ENCODE data around the gene SRCIN1. TPM values are rescaled to one million over a fixed set of nuclear protein-coding genes. Genes with fewer than 3 reads are reported as not detected.

SRCIN1 gene
- total and polyA plus RNA-seq, 9 donors: 0.75 to 1.9 (median 1.3) TPM

DNA sequence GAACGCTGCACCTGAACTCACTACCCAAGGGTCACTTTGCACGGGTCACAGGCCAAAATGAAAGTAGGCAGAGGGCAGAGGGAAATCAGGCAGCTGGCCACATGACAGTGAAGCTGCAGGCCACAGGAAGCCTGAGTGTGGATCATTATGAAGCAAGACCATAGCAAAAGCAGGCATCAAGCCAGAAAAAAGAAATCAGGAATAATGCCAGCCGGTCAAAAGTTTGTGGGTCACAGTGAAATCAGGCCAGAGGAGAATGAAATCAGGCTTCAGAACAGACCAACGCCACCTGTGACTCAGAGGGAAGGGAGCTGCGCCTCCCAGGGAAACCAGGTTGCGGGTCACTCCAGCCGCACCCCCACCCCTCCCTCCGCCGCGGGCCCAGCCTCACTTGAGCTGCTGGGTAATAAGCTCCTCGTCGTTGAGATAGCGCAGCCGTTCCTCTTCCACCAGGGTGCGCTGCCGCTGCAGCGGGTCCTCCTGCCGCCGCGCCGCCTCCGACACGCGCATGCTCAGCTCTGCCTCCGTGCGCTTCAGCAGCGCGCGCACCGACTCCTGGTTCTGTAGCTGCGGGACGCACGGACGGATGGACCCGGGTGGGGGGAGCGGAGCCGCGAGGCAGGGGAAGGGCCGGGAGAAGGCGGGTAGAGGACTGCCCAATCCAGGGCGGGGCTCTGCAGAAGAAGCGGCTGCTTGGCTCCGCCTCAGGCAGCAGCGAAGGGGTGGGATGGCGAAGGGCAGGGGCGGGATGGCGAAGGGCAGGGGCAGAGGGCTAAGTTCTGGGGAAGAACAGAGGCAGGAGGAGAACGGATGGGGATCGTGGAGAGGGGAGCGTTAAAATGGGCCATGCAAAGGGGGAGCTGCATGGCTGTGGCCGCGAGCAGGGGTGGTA, 47.7 kb downstream of the SRCIN1 start:
- DNase-seq: peak; percentile 92
- no peaks in the 10 kb centered on the region for H3K36me3 ChIP-seq (ENCODE audit: control insufficient read depth, insufficient read depth, low read length)
- WGBS (ENCODE audit: insufficient coverage): 4% methylated on average over 48 of the region's 52 CpGs
- peak overlapping the region; percentile 32 for H3K4me3 ChIP-seq (ENCODE audit: low read length)
- peaks cover 63% of the 10 kb centered on the region for H3K27me3 ChIP-seq (ENCODE audit: control insufficient read depth, insufficient read depth, low read length)
- no peaks in the 10 kb centered on the region for H3K9me3 ChIP-seq (replicated peaks; ENCODE audit: control insufficient read depth, low read depth, low read length)
- H3K4me1 ChIP-seq (ENCODE audit: control insufficient read depth, insufficient read depth, low read length): peaks cover 22% of the 10 kb centered on the region
- H3K27ac ChIP-seq (ENCODE audit: low read length): no peak overlapping the region

DNA sequence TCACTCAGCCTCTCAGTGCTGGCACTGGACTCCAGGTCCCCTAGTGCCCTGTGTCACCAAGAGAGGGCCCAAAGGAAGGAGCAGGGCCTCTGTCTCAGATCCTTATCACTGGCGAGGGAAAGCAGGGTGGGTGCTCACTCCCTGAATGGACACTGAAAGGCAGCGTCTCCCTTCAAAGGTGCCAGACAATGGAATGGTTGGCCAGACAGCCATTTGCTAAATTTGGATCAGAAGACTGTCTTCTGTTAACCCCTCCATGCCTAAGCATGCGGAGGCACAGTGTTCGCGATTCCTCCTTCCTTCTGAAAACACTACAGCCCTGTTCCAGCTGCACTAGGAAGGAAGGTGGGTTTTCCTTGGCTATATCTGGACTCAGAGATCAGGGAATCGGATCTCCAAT, 48.4 kb downstream of the SRCIN1 start:
- Histone ChIP-seq H3K27ac (ENCODE audit: low read length) (no peak overlapping the region), H3K36me3 (ENCODE audit: control insufficient read depth, insufficient read depth, low read length) (no peaks in the 10 kb centered on the region), H3K27me3 (ENCODE audit: control insufficient read depth, insufficient read depth, low read length) (peaks cover 61% of the 10 kb centered on the region)

DNA sequence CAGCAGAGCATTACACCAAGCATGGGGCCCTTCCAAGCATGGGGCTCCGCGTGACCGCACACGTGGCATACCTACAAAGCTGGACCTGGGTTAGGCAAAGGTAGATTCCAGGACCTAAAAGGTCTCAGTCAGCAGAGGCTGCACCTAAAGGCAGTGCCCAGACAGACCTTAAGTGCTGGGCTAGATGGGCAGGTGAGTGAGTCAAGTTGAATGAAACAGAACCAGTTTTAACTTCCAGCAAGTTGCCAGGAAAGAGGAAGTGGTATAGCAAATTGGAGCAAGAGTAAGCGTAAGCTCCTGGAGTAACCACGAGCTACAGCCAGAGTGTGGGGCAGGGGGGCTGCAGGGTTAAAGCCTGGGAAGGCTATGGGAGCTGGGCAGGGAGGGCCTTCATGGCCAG, 49.5 kb downstream of the SRCIN1 start:
- WGBS (ENCODE audit: insufficient coverage): 84% methylated on average over 6 of the region's 6 CpGs

More for the DNA sequence above, 48.4 kb downstream of the SRCIN1 start:
- peaks cover 22% of the 10 kb centered on the region for H3K4me1 ChIP-seq (ENCODE audit: control insufficient read depth, insufficient read depth, low read length)
- H3K4me3 ChIP-seq (ENCODE audit: low read length): no peak overlapping the region
- 62% methylated on average over 3 of the region's 6 CpGs for WGBS (ENCODE audit: insufficient coverage)
- no peaks in the 10 kb centered on the region for H3K9me3 ChIP-seq (replicated peaks; ENCODE audit: control insufficient read depth, low read depth, low read length)
- no peak for DNase-seq

DNA sequence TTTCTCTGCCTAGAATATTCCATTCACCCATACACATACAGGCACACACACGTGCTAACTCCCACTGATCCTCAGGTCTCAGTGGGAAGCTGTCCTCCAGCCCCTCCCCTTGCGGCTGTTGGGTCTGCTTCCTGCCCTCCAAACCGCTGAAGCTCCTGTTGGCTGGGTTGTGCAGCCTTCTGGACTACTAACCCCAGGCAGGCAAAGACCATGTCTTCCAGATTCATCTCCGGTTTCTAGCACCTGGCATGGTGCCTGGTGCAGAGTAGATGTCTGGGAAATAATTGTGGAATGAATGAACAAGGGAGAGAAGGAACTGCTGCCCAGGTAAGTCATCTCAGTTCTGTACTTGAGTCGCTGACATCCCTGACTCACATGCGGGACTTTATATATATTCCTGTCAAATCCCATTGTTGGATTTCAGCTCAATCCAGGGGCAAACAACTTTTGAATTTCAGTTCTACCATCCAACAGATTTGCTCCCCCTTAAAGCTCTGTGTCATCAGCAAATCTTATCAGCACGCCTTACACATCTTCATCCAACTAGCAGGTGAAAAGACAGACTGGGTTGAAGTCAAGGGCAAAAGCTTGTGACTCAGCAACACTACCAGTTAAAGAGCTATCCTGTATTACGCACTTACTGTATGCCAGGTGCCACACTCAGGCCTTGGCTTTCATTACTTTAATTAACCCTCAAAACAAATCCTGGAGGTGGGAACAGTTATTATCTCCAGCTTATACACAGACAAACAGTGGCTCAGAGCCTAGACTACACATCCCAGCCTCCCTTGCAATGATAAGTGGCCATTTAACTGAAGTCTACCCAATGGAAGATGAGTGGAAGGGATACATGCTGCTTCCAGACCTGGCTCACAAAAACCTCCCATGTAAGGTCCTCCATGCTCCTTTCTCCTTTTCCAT, 51.1 kb downstream of the SRCIN1 start:
- peak; percentile 32 for DNase-seq
- Histone ChIP-seq H3K4me1 (ENCODE audit: control insufficient read depth, insufficient read depth, low read length) (peaks cover 22% of the 10 kb centered on the region), H3K27ac (ENCODE audit: low read length) (no peak overlapping the region), H3K9me3 (replicated peaks; ENCODE audit: control insufficient read depth, low read depth, low read length) (no peaks in the 10 kb centered on the region), H3K36me3 (ENCODE audit: control insufficient read depth, insufficient read depth, low read length) (no peaks in the 10 kb centered on the region), H3K27me3 (ENCODE audit: control insufficient read depth, insufficient read depth, low read length) (peaks cover 36% of the 10 kb centered on the region), H3K4me3 (ENCODE audit: low read length) (no peak overlapping the region)
- 32% methylated on average over 4 of the region's 8 CpGs for WGBS (ENCODE audit: insufficient coverage)

More for the DNA sequence above, 49.5 kb downstream of the SRCIN1 start:
- Histone ChIP-seq H3K4me1 (ENCODE audit: control insufficient read depth, insufficient read depth, low read length) (peaks cover 22% of the 10 kb centered on the region), H3K9me3 (replicated peaks; ENCODE audit: control insufficient read depth, low read depth, low read length) (no peaks in the 10 kb centered on the region), H3K36me3 (ENCODE audit: control insufficient read depth, insufficient read depth, low read length) (no peaks in the 10 kb centered on the region), H3K4me3 (ENCODE audit: low read length) (no peak overlapping the region), H3K27ac (ENCODE audit: low read length) (no peak overlapping the region), H3K27me3 (ENCODE audit: control insufficient read depth, insufficient read depth, low read length) (peaks cover 51% of the 10 kb centered on the region)
- DNase-seq: no peak

DNA sequence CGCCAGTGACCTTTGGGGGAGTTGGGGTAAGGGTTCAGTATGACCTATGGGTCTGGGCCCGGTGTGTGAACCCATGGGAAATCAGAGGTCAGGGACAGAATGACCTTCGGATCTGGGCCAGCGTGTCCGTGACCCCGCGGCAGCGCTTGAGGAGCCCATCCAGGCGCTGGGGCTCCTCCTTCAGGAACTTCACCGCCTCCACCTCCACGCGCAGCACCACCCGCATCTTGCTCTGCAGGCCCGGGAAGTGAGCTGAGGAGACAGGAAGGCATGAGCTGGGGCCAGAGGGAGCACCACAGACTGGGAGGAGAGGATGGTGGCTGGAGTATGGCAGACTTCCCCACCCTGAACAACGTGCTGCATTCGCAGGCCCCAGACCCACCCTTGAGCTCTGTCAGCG, 53.4 kb downstream of the SRCIN1 start:
- H3K4me1 ChIP-seq (ENCODE audit: control insufficient read depth, insufficient read depth, low read length): peaks cover 5% of the 10 kb centered on the region
- H3K4me3 ChIP-seq (ENCODE audit: low read length): no peak overlapping the region
- H3K9me3 ChIP-seq (replicated peaks; ENCODE audit: control insufficient read depth, low read depth, low read length): no peaks in the 10 kb centered on the region
- no peak overlapping the region for H3K27ac ChIP-seq (ENCODE audit: low read length)
- WGBS (ENCODE audit: insufficient coverage): 89% methylated on average over 14 of the region's 17 CpGs
- H3K36me3 ChIP-seq (ENCODE audit: control insufficient read depth, insufficient read depth, low read length): no peaks in the 10 kb centered on the region
- peaks cover 13% of the 10 kb centered on the region for H3K27me3 ChIP-seq (ENCODE audit: control insufficient read depth, insufficient read depth, low read length)
- no peak for DNase-seq

DNA sequence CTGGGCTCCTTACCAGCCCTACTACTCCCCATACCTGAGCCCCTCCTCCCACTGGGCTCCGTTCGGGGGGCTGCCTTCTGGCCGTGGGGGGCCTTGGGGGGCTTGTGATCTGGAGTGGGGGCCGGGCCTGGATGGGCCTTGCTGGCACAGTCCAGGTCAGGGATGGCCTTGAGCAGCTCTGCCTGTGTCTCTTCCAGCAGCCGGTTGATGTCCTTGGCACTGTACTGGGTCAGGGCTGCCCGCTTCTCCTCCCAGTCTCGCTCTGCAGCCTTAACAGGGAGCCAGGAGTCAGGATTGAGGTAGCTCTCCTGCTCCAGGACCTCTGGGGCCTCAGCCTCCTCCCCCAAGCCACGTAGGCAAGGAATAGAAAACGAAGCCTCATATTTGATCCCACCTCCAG, 54.6 kb downstream of the SRCIN1 start:
- Histone ChIP-seq H3K27ac (ENCODE audit: low read length) (no peak overlapping the region), H3K36me3 (ENCODE audit: control insufficient read depth, insufficient read depth, low read length) (no peaks in the 10 kb centered on the region), H3K27me3 (ENCODE audit: control insufficient read depth, insufficient read depth, low read length) (peaks cover 9% of the 10 kb centered on the region), H3K4me3 (ENCODE audit: low read length) (no peak overlapping the region), H3K4me1 (ENCODE audit: control insufficient read depth, insufficient read depth, low read length) (peaks cover 2% of the 10 kb centered on the region), H3K9me3 (replicated peaks; ENCODE audit: control insufficient read depth, low read depth, low read length) (no peaks in the 10 kb centered on the region)
- DNase-seq: no peak
- WGBS (ENCODE audit: insufficient coverage): 89% methylated on average over 9 of the region's 9 CpGs

DNA sequence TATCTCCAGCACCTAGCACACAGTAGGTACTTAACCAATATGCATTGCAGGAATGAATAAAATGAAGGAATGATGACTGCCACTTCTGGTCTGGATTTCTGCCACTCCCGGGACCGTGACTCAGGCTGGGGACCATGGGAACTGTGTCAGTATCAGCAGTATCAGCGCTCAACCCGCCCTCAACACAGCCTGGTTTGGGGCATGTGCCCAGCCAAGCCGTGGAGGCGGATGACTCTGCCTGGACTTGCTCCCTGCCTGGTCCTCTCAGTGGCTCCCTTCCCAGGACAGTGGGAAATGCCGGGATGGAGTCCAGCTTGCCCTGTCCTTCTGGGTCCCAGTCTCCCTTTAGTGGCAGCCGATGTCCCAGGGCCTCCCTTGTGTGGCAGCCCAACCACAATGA, 55.1 kb downstream of the SRCIN1 start:
- Histone ChIP-seq H3K9me3 (replicated peaks; ENCODE audit: control insufficient read depth, low read depth, low read length) (no peaks in the 10 kb centered on the region), H3K27me3 (ENCODE audit: control insufficient read depth, insufficient read depth, low read length) (peaks cover 9% of the 10 kb centered on the region), H3K36me3 (ENCODE audit: control insufficient read depth, insufficient read depth, low read length) (no peaks in the 10 kb centered on the region), H3K4me3 (ENCODE audit: low read length) (no peak overlapping the region), H3K27ac (ENCODE audit: low read length) (no peak overlapping the region), H3K4me1 (ENCODE audit: control insufficient read depth, insufficient read depth, low read length) (peaks cover 2% of the 10 kb centered on the region)
- WGBS (ENCODE audit: insufficient coverage): 75% methylated on average over 8 of the region's 8 CpGs
- DNase-seq: no peak

DNA sequence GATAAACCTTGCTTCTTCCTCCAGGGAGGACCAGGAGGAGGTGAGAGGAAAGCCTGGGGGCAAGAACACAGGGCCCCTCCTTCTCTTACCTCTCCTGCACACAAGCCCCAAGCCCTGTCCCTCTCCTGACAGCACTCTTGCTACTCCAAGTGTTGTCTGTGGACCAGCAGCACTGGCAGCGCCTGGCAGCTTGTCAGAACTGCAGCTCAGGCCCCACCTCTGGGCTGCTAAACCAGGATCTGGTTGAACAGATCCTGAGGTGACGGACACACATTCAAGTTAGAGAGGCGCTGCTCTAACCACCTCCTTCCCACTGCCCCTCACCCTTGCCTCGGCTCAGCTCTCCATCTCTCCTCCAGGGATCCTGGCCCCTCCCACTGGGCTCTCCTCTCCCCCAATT, 56.5 kb downstream of the SRCIN1 start:
- Histone ChIP-seq H3K4me3 (ENCODE audit: low read length) (no peak overlapping the region), H3K36me3 (ENCODE audit: control insufficient read depth, insufficient read depth, low read length) (no peaks in the 10 kb centered on the region), H3K27ac (ENCODE audit: low read length) (no peak overlapping the region), H3K4me1 (ENCODE audit: control insufficient read depth, insufficient read depth, low read length) (peaks cover under 1% of the 10 kb centered on the region), H3K9me3 (replicated peaks; ENCODE audit: control insufficient read depth, low read depth, low read length) (no peaks in the 10 kb centered on the region), H3K27me3 (ENCODE audit: control insufficient read depth, insufficient read depth, low read length) (peaks cover 9% of the 10 kb centered on the region)
- no peak for DNase-seq
- 67% methylated on average over 4 of the region's 4 CpGs for WGBS (ENCODE audit: insufficient coverage)

DNA sequence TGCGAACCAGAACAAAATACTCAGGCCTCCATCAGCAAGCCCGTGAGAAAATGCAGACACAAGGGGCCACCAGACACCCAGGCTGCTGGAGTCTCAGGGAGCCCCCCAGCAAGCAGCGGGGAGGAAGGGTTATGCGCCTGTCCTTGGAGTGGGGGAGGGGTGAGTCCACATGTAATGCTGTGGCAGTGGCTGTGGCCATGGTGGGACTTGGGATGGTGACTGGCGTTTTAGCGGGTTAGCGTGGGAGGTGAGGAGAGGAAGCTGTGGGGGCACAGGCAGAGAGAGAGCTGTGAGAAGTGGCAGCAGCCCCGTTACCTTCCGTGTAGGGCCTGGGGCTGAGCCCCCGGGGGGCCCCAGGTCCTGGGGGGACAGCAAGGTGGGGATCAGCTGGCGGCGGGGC, 58.3 kb downstream of the SRCIN1 start:
- Histone ChIP-seq H3K4me1 (ENCODE audit: control insufficient read depth, insufficient read depth, low read length) (no peaks in the 10 kb centered on the region), H3K36me3 (ENCODE audit: control insufficient read depth, insufficient read depth, low read length) (no peaks in the 10 kb centered on the region), H3K27ac (ENCODE audit: low read length) (no peak overlapping the region), H3K4me3 (ENCODE audit: low read length) (no peak overlapping the region), H3K9me3 (replicated peaks; ENCODE audit: control insufficient read depth, low read depth, low read length) (no peaks in the 10 kb centered on the region), H3K27me3 (ENCODE audit: control insufficient read depth, insufficient read depth, low read length) (peaks cover 4% of the 10 kb centered on the region)
- WGBS (ENCODE audit: insufficient coverage): 76% methylated on average over 8 of the region's 12 CpGs
- DNase-seq: no peak

DNA sequence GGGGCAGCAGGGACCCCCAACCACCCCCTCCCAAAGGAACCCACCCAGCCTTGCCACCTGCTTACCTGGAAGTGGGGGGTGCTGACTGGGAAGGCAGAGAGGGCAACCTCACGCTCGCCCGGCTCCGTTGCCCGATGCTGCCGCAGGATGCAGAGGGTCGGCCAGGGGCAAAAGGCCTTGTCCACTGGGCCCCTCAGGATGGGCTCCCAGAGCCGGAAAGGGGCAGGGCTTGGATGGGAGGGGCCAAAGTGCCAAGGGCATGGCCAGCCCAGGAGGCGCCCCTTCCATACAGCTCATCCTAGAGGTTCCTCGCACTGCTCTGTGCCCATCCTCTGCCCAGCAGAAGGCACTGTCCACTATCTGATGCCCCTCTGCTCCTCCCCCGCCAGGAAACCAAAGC, 59.4 kb downstream of the SRCIN1 start:
- H3K27ac ChIP-seq (ENCODE audit: low read length): no peak overlapping the region
- H3K4me1 ChIP-seq (ENCODE audit: control insufficient read depth, insufficient read depth, low read length): no peaks in the 10 kb centered on the region
- no peaks in the 10 kb centered on the region for H3K9me3 ChIP-seq (replicated peaks; ENCODE audit: control insufficient read depth, low read depth, low read length)
- H3K36me3 ChIP-seq (ENCODE audit: control insufficient read depth, insufficient read depth, low read length): no peaks in the 10 kb centered on the region
- DNase-seq: no peak
- WGBS (ENCODE audit: insufficient coverage): 85% methylated on average over 10 of the region's 11 CpGs
- H3K4me3 ChIP-seq (ENCODE audit: low read length): no peak overlapping the region
- peaks cover 4% of the 10 kb centered on the region for H3K27me3 ChIP-seq (ENCODE audit: control insufficient read depth, insufficient read depth, low read length)

Measured in muscle of leg (tissue), 11 donors.